ENCODE results near the gene RBM33.
"Not testable (repeated sequence)": the region's sequence is repeated elsewhere in the genome, so short reads cannot be mapped to it uniquely, and the experiment has no call there.

Gene RBM33

DNA sequence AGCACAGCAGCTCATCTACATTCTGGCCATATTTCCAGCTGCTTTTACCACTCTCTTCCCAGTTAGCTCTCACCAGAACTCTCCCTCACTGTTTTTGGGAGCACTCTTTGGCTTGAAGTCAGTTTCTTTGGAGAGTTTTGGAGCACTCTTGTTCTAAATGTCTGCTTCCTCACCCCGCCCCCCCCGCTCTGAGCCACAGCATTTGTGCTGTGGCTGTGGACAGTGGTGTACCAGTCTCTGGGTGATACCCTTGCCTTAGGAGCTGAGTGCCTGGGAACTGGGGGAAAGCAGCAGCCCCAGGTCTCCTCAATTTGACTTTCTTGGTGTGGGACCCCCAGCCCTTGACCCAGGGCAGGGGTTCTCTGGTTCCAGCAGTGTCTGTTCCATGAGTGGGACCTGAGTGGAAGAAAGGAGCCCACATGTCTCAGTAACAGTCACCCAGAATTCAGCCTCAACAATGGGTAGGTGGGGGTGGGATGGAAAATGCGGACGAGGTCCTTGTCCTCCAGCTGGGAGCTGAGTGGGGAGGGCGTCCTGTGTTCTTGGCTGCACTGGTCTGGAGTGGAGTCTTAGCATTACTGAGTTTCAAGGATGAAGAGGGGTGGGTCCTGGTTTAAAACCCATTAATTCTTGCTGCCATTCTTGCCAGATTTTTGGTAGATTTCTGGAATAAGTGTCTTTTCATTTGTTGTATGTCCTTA, 18.0 kb downstream of the RBM33 start:
- no peak for DNase-seq (ENCODE audit: low read depth in 2 of 2)

DNA sequence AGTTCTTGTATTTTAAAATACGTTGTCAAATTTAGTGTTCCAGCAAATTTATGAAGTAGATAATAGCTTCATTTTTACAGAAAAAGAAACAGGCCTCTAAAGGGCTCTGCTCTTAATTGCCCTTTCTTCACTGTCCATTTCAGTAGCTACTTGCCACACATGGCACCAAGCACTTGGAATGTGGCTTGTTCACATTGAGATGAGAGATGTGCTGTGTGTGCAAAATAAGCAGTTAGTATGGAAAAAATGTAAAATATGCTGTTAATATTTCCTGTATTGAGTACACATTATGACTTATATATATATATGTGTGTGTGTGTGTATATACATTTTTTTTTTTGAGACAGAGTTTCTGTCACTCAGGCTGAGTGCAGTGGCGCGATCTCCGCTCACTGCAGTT, 19.5 kb downstream of the RBM33 start:
- DNase-seq (ENCODE audit: low read depth in 2 of 2): no peak

DNA sequence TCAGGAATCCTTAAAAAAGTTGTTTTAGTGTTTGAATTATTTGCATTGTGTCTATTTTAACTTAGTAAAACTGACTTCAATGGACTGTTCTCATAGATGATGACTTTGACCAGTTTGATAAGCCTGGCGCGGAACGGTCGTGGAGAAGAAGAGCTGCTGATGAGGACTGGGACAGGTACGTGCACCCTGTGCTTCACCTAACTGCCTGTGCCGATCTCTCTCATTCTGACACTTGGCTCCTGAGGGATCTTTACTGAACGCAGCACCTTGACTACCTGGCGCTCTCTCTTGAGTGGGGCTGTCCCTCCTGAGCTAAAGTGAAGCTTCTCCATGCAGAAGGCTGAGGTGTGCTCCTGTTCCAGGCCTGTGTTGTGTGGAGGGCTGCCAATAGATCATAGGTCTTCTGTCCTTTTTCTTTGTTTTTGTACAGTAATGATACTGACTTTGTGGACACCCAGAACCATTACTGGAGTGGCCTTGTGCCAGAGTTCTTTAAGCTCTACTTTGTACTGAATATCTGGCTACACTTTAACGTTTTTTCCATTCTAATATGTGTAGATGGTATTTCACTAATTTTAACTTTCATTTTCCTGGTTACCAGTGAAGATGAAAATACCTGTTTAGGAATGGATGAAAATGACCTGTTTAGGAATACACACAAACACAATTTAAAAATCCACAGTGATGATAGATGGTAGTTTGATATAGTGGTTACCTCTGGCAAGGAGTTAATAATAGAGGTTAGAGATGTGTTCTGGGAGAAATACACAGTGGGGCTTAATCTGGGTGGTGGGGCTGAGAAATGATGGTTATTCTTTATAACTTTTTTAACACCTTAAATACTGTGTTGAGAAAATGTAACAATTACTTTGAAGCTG, 20.9 kb downstream of the RBM33 start:
- no peak for DNase-seq (ENCODE audit: low read depth in 2 of 2)

DNA sequence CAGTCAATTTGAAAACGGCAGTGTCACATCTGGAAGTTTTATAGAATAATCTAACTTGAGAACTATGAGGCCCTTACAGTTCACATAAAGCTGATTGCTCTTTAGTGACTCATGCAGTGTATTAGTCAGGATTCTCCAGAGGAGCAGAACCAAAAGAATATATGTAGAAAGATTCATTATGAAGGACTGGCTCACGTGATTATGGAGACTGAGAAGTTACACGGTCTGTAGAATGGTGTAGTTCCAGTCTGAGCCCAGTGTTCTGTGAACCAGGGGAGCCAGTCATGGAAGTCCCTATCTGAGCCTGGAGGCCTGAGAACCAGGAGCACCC, 21.5 kb downstream of the RBM33 start:
- no peak for DNase-seq (ENCODE audit: low read depth in 2 of 2)

DNA sequence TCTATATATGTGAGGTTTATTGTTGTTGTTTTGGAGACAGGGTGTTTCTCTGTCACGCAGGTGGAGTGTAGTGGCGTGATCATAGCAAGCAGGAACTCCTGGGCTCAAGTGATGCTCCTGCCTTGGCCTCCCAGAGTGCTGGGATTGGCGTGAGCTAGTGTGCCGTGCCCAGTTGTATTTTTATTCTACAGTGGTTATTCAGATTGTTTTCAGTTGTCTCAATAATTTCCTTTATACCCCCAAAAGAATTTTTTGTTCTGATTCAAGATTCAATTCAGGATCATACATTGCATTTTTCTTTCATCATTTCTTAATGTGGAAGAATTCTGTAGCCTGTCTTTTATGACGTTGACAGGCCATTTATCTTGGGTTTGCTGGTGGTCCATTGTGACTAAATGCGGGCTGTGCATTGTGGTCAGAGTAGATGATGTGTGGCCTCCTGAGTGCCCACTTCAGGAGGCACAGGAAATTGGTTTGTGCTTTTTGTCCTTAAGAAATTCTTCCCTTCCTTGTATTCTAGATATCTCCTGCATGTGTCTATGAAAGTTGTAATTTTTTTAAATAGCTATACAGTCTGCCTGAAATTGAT, 22.9 kb downstream of the RBM33 start:
- no peak for DNase-seq (ENCODE audit: low read depth in 2 of 2)

DNA sequence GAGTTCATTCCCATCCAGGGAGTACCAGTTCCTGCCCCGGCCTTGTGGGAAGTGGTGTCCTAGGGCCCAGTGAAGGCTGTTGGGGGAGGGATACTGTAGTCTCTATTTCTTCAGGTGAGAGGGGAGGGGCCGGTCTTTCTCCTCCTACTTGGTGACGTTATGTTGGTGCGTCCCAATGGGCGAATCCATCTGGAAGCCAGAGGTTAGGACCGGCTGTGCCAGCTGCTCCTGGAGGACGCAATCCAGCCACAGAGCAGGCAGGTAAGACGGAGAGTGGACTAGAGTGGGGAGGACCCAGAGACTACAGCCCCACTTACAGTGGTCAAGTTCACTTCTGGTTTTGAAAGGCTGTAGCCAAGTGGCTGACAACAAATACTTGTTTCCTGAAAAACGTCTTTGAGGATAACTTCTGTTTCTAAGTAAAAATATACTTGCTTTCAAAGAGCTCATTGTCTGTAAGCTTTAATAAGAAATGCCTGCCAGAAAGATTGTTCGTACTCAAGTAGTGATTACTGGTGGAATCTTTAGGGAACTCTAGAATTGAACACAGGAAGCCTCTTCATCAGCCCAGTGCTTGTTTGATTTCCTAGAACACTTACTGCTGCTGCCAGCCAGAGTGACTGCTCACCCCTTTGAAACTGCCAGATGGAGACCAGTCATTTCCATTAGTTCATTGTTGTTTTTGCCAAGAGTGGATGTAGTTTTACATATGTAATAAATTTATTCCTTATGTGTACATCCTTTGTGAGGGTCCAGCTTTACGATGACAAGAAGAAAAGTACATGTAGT, 25.4 kb downstream of the RBM33 start:
- no peak for DNase-seq (ENCODE audit: low read depth in 2 of 2)

DNA sequence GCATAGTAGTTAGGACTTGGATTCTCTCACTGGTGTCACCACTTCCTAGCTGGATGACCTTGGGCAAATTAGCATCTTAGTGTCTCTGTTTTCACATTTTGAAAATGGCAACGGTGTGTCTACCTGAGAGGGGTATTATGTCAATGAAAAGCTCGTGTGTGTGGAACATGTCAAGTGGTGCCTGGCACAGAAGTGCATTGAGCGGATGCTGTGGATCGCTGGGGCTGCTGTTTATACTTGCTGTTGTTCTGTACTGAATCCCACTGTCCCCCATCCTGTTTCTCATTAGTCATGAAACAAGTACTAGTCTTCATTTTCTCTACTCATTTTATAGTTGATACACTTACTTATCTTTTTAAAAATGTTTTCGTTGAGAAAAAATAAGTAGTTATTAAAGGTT, 26.1 kb downstream of the RBM33 start:
- DNase-seq (ENCODE audit: low read depth in 2 of 2): no peak

DNA sequence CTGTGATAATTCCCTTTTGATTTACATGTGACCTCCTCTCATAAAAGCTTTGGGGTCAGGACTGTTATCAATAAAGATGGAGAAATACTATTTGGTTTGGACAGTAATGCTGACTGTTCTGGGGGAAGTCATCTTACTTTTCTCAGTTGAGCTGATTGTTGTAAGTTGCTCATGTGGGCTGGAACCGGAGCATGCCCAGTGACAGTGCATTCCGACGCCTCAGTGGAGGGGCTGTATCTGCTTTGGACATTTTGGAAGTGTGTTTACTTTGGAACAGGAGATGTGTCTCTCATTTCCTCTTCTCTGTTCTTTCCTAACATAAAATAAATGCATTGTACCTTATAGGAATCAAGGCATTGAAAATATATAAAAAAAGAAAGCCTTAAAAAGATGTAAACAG, 30.1 kb downstream of the RBM33 start:
- no peak for DNase-seq (ENCODE audit: low read depth in 2 of 2)

DNA sequence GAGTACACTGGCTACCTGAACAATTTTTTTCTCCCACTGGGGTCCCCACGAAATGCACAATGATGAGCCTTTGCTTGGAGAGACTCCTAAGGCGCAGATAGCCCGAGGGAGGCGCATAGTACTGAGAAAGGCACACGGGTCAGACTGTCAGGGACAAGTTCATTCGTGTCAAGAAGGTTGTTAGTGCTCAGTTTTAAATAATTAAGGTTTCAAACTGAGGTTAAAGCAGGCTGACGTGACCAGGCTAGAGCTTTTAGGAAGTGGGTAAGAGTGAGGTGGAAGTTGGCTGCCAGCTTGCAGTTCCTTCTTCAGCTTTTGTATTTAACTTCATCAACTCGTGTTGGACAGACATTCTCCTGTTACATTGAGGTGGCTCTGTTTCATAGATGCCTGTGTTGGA, 31.6 kb downstream of the RBM33 start:
- no peak for DNase-seq (ENCODE audit: low read depth in 2 of 2)

DNA sequence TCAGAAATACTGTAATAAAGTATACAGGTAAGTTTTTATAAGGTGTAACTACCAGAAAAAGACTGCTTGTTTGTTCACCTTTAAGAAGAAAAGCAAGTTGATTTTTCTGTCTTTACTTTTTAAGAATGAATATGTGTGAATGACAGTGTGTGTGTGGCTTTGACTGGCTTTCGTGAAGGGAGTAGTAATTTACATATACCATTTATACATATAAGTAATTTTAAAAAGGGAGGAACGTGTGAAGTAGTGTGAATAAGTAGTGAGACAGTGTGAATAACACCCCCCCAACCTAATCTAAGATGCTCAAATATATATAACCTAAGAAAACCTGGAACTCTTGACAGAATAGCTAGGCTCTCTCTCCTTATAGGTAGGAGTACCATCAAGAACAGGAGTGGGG, 33.2 kb downstream of the RBM33 start:
- no peak for DNase-seq (ENCODE audit: low read depth in 2 of 2)

DNA sequence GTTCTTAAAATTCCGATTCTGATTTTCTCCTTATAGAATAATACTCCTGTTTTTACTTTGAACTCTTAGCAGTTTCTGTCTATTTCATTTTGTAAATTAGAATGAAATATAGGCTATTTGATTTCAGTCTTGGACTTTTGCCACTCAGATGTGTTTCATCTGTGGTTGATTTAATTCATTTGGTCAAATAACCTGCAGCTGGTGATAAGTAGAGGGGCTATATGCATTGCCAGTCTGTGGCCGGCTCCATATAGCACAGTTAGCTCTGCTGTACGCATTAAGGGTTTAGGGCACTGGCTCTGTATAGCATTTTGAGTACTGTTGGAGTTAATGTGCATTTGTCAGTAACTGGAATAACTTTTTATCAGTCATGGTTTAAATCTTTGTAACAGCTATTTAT, 35.7 kb downstream of the RBM33 start:
- no peak for DNase-seq (ENCODE audit: low read depth in 2 of 2)

DNA sequence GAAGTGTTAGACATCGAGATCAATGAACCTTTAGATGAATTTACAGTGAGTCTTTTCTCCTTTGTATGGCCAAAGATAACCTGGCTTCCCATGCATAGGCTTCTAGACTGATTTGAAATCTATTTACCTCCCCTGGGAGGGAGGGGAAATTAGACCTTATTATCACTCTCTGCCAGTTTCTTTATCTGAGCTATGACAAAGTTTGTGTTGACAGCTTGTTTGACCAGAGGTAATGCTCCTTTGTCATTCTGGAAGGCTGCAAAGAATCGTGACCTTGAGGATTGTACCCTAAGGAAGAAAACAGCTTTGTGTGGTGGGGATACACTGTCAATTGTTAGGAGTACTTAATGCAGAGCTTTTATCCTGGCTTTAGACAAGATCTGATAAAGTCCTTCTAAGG, 36.4 kb downstream of the RBM33 start:
- no peak for DNase-seq (ENCODE audit: low read depth in 2 of 2)

DNA sequence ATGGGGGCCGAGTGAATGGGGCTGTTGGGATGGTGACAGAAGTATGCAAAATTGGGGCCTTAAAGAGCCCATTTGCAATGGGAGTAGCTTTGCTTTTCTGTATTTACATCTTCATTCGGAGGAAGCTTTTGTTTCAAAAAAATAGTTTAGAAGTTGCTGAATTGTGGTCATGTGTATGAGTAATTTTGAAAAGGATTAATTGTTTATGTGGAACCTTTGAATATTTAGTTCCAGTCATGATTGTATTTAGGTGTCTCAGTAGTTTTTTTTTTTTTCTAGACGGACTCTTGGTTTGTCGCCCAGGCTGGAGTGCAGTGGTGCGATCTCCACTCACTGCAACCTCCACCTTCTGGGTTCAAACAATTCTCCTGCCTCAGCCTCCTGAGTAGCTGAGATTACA, 37.2 kb downstream of the RBM33 start:
- no peak for DNase-seq (ENCODE audit: low read depth in 2 of 2)

DNA sequence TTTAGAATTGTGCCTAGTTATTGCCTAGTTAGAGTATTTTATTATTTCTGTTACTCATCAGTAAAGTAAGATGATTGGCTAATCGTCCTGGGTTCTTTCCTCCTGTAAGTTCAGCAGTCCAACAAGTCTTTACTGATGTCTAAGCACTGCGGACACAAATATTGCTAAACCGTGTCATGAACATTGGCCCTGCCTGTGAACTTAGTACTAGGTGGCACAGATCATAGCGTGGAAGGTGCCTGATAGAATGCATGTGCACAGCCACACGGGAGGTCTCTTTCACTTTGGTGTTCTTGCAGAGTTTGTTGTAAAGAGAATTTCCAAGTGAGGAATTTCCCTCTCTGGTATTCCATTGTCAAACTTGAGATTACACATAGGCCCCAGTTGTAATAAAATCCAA, 38.0 kb downstream of the RBM33 start:
- DNase-seq (ENCODE audit: low read depth in 2 of 2): no peak

DNA sequence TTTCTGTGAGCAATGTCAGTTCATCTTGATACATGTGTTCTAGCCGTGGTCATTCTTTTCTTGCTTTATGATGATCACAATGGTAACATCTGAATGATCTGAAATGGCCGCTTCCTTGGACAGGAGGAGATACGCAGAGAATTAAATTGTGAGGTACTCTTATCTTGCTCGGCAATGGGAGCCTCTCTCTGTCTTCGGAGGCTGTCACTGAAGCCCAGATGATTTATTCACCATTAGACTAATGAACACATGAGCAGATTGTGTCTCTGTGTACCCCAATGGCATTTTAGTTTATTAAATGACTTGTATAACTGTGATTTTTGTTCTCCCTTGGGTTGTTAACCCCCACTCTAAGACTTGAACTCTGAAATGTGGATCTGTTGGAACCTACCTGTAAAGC, 38.6 kb downstream of the RBM33 start:
- DNase-seq (ENCODE audit: low read depth in 2 of 2): no peak

DNA sequence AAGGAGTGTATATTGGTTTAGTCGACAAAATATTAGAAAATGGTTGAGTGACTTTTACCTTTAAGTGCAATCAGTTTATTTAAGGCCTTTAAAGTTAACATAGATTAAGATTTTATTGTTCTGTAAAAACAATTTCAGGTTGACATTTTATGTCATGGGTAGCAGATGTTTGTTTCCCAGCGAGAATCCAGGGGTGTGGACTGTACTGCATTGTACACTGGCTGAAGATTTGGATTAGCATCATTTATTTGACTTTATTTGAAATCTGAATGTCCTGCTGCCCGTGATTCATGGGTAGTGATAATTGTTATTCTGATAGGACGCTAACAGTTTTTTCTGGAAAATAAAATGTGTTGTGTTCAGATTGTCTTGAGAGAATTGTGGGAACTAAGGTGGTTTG, 39.3 kb downstream of the RBM33 start:
- no peak for DNase-seq (ENCODE audit: low read depth in 2 of 2)

DNA sequence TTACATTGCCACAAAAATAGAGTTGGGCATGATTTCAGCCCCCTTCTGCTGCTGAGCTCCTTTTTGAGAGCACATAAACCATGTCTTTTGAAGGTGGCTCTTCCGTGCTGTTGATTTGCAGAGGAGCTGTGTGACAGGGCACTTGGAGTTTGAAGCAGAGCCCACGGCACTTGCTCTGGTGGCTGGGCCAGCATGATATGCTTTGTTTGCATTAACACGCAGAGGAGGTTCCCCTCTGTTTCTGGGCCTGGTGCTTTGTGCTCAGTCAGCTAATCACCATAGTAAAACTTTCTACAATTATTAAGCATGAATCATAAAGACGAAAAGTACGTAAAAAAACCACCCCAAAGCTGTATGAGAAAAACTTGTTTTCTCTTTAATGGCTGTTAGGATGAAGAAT, 40.1 kb downstream of the RBM33 start:
- DNase-seq (ENCODE audit: low read depth in 2 of 2): no peak

DNA sequence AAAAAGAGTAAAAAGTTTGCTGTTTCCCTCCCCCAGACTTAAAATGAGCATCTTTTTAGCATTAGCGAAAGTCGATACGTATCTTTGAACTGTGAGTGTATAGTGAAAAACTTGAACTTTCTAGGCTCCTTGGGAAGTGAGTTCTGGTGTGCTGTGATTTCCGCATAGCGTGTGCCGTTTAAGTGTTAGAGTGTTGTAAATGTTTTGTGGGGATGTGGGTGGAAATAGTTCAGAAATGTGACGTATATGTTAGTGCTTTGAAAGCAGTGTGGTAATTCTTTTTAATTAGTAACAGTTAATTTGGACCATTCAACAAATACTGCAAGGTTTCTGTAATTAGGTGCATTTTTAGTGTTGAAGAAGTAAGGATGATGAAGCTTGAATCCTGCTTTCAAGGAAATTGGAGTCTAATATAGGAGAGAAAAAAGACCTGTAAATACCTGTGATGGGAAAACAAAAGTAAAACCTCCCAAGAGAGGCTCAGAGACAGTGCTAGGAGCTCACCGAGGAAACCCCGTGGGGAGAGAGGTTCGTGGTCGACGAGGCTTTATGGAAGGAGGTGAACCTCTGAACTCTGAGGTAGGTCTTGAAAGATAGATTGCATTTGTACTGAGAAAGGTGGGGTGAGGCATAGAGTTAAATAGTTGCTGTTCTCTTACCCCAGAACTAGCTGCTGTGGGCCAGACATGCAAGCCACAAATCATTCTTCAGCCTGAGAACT, 40.8 kb downstream of the RBM33 start:
- DNase-seq (ENCODE audit: low read depth in 2 of 2): no peak

DNA sequence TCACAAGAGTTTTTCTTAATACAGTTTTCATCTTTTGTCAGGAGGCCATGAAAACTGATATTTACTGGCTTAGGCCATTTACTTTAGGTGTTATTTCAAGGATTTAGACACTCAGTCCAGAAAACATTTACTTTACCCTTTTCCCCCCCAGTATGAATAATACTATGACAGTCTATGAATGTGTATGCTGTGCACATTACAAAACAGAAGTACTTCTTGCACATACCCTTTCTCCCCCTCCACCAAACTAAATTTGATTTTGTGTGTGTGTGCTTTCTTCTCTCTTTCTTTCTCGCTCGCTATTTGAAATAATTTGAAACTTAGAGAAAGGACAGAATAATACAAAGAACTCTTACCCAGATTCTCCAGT, 41.3 kb downstream of the RBM33 start:
- DNase-seq (ENCODE audit: low read depth in 2 of 2): no peak

DNA sequence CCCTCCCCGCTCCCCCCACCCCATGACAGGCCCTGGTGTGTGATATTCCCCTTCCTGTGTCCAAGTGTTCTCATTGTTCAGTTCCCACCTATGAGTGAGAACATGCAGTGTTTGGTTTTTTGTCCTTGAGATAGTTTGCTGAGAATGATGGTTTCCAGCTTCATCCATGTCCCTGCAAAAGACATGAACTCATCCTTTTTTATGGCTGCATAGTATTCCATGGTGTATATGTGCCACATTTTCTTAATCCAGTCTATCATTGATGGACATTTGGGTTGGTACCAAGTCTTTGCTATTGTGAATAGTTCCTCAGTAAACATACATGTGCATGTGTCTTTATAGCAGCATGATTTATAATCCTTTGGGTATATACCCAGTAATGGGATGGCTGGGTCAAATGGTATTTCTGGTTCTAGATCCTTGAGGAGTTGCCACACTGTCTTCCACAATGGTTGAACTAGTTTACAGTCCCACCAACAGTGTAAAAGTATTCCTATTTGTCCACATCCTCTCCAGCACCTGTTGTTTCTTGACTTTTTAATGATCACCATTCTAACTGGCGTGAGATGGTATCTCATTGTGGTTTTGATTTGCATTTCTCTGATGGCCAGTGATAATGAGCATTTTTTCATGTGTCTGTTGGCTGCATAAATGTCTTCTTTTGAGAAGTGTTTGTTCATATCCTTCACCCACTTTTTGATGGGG, 42.3 kb downstream of the RBM33 start:
- DNase-seq (ENCODE audit: low read depth in 2 of 2): not testable (repeated sequence)

DNA sequence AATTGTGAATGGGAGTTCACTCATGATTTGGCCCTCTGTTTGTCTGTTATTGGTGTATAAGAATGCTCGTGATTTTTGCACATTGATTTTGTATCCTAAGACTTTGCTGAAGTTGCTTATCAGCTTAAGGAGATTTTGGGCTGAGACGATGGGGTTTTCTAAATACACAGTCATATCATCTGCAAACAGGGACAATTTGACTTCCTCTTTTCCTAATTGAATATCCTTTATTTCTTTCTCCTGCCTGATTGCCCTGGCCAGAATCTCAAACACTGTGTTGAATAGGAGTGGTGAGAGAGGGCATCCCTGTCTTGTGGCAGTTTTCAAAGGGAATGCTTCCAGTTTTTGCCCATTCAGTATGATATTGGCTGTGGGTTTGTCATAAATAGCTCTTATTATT, 43.8 kb downstream of the RBM33 start:
- not testable (repeated sequence) for DNase-seq (ENCODE audit: low read depth in 2 of 2)

Data from stimulated activated CD8-positive, alpha-beta memory T cell treated with anti-CD3 and anti-CD28 coated beads, Interleukin-15, amount 100 ng/mL, for 48 hours (primary cell).